ENCODE data around the gene GAREM1. TPM values are rescaled to one million over a fixed set of nuclear protein-coding genes. Genes with fewer than 3 reads are reported as not detected.
"Not testable (repeated sequence)": the region's sequence is repeated elsewhere in the genome, so short reads cannot be mapped to it uniquely, and the experiment has no call there.

Gene GAREM1
- total RNA-seq = 10 to 100 TPM; 12.7 to 19.0 TPM
- long read RNA-seq, partial matches to known transcripts = 2 of 5 reads
- long read RNA-seq, other reads (novel, unspliced or antisense) = 3 of 5 reads

GRCh38 chr18:32470714-32471633, at the start of gene GAREM1:
Gene GAREM1 (minus strand): TSS chr18:32470882. CDS start chr18:32470428, 454 bp downstream.
- DNase-seq = peak; percentile 95
- peak; percentile 97 for ATAC-seq
- intact Hi-C loops (cut with DNase I) = loop anchor here (2.0 to 10.0 kb wide), 4 partner anchors 184 to 314 kb away; no protein-coding TSS in a partner anchor

- no peak for ATAC-seq
- DNase-seq = no peak
- intact Hi-C loops (cut with DNase I) = no loop called here
Observed at GRCh38 chr18:32511147-32511546, 40.5 kb upstream of the GAREM1 start.

GRCh38 chr18:32509111-32509510, 38.4 kb upstream of the GAREM1 start:
- intact Hi-C loops (cut with DNase I) = loop anchor here in 1 of 2 donors (10.0 kb wide), 1 partner anchor 46 kb away; no protein-coding TSS in a partner anchor
- no peak for ATAC-seq
- no peak for DNase-seq

GRCh38 chr18:32507093-32507492, 36.4 kb upstream of the GAREM1 start:
- intact Hi-C loops (cut with DNase I) = loop anchor here in 1 of 2 donors (10.0 kb wide), 1 partner anchor 48 kb away; no protein-coding TSS in a partner anchor
- ATAC-seq (no peak), DNase-seq (no peak)

GRCh38 chr18:32502014-32502413, 31.3 kb upstream of the GAREM1 start:
- intact Hi-C loops (cut with DNase I) = loop anchor here in 1 of 2 donors (10.0 kb wide), 1 partner anchor 53 kb away; no protein-coding TSS in a partner anchor
- DNase-seq (no peak), ATAC-seq (no peak)

- DNase-seq, ATAC-seq: not testable (repeated sequence)
- intact Hi-C loops (cut with DNase I) = loop anchor here in 1 of 2 donors (10.0 kb wide), 1 partner anchor 54 kb away; no protein-coding TSS in a partner anchor
Observed at GRCh38 chr18:32501242-32501641, 30.6 kb upstream of the GAREM1 start.

- intact Hi-C loops (cut with DNase I) = no loop called here
- no peak for DNase-seq
- no peak for ATAC-seq
Observed at GRCh38 chr18:32483002-32483401, 12.3 kb upstream of the GAREM1 start.

GRCh38 chr18:32482117-32482516, 11.4 kb upstream of the GAREM1 start:
- no peak for ATAC-seq
- intact Hi-C loops (cut with DNase I) = no loop called here
- no peak for DNase-seq

GRCh38 chr18:32480581-32480980, 9.9 kb upstream of the GAREM1 start:
- intact Hi-C loops (cut with DNase I) = no loop called here
- DNase-seq (no peak), ATAC-seq (no peak)

GRCh38 chr18:32478807-32479206, 8.1 kb upstream of the GAREM1 start:
- ATAC-seq (no peak), DNase-seq (no peak)
- intact Hi-C loops (cut with DNase I) = loop anchor here in 1 of 2 donors (10.0 kb wide), 1 partner anchor 214 kb away; no protein-coding TSS in a partner anchor

- no peak for ATAC-seq
- DNase-seq = no peak
- intact Hi-C loops (cut with DNase I) = loop anchor here in 1 of 2 donors (10.0 kb wide), 1 partner anchor 214 kb away; no protein-coding TSS in a partner anchor
Observed at GRCh38 chr18:32478317-32478716, 7.6 kb upstream of the GAREM1 start.

GRCh38 chr18:32476106-32476505, 5.4 kb upstream of the GAREM1 start:
- DNase-seq (no peak), ATAC-seq (no peak)
- intact Hi-C loops (cut with DNase I) = loop anchor here in 1 of 2 donors (10.0 kb wide), 1 partner anchor 211 kb away; no protein-coding TSS in a partner anchor

- DNase-seq, ATAC-seq: not testable (repeated sequence)
- intact Hi-C loops (cut with DNase I) = loop anchor here in 1 of 2 donors (10.0 kb wide), 1 partner anchor 210 kb away; no protein-coding TSS in a partner anchor
Observed at GRCh38 chr18:32475069-32475468, 4.4 kb upstream of the GAREM1 start.

- intact Hi-C loops (cut with DNase I) = loop anchor here (5.0 to 10.0 kb wide), 2 partner anchors 186 to 209 kb away; no protein-coding TSS in a partner anchor
- no peak for DNase-seq
- ATAC-seq = no peak
Observed at GRCh38 chr18:32473325-32473724, 2.6 kb upstream of the GAREM1 start.

GRCh38 chr18:32472841-32473240, 2.2 kb upstream of the GAREM1 start:
- ATAC-seq = no peak
- DNase-seq = no peak
- intact Hi-C loops (cut with DNase I) = loop anchor here (5.0 to 10.0 kb wide), 2 partner anchors 186 to 208 kb away; no protein-coding TSS in a partner anchor

- intact Hi-C loops (cut with DNase I) = loop anchor here (2.0 to 10.0 kb wide), 4 partner anchors 183 to 314 kb away; no protein-coding TSS in a partner anchor
- no peak for DNase-seq
- ATAC-seq = peak in 1 of 2 donors; percentile 21
Observed at GRCh38 chr18:32470460-32470713, 295 bp downstream of the GAREM1 start.

- peak; percentile 52 for DNase-seq
- intact Hi-C loops (cut with DNase I) = loop anchor here (2.0 to 10.0 kb wide), 5 partner anchors 85 to 313 kb away; no protein-coding TSS in a partner anchor
- peak; percentile 3 to 26 for ATAC-seq
Observed at GRCh38 chr18:32469691-32470459, 807 bp downstream of the GAREM1 start.

GRCh38 chr18:32469190-32469651, 1.5 kb downstream of the GAREM1 start:
- DNase-seq = peak; percentile 25
- intact Hi-C loops (cut with DNase I) = loop anchor here in 1 of 2 donors (10.0 kb wide), 1 partner anchor 84 kb away; no protein-coding TSS in a partner anchor
- peak; percentile 28 for ATAC-seq
